Upper lobe of left lung (tissue), 6 donors: ENCODE data around the gene AURKA. TPM values are rescaled to one million over a fixed set of nuclear protein-coding genes. Genes with fewer than 3 reads are reported as not detected.

Experiments
- ATAC-seq, 2 donors: fragments of 200-7000 bp; cut with Tn5 transposase; one replicate each; pipeline ENCODE4 v1.9.1; 2022; ENCODE audit warnings: mild to moderate bottlenecking in 2 of 2, moderate library complexity in 2 of 2; ENCODE audit not compliant: low FRiP score in 2 of 2
- DNase-seq, 2 donors: peaks; one replicate each; pipeline ENCODE4 v3.0.0-alpha.2; 2019 to 2020
- H3K27ac ChIP-seq, 4 donors: fragments of 200-600 bp; sonication (generic); one replicate each; pipeline ENCODE4 v1.5.1; 2016 to 2019
- H3K27me3 ChIP-seq, 4 donors: fragments of 200-600 bp; sonication (generic); one replicate each; pipeline ENCODE4 v1.5.1; 2017 to 2019
- H3K36me3 ChIP-seq, 4 donors: fragments of 200-600 bp; sonication (generic); one replicate each; pipeline ENCODE4 v1.5.1; 2016 to 2019
- H3K4me1 ChIP-seq, 4 donors: fragments of 200-600 bp; sonication (generic); one replicate each; pipeline ENCODE4 v1.5.1; 2018 to 2019
- H3K4me3 ChIP-seq, 4 donors: fragments of 200-600 bp; sonication (generic); one replicate each; pipeline ENCODE4 v1.5.1; 2017 to 2019; ENCODE audit warnings: mild to moderate bottlenecking in 2 of 4, moderate library complexity in 1 of 4
- H3K9me3 ChIP-seq, 4 donors: fragments of 200-600 bp; sonication (generic); one replicate each; pipeline ENCODE4 v1.5.1; 2018 to 2019
- EP300 ChIP-seq, 4 donors: sonication (generic); formaldehyde crosslinking; IDR thresholded peaks; one replicate each; pipeline ENCODE4 v1.5.1; 2017; ENCODE audit warnings: antibody characterized with exemption in 4 of 4, control low read depth in 2 of 4
- POLR2A ChIP-seq, 4 donors: fragments of 450-650 bp; IDR thresholded peaks; one replicate each; pipeline ENCODE4 v1.5.1; 2016 to 2017; ENCODE audit warnings: antibody characterized with exemption in 4 of 4, mild to moderate bottlenecking in 2 of 4
- POLR2AphosphoS5 ChIP-seq, 2 donors: sonication (generic); formaldehyde crosslinking; IDR thresholded peaks; one replicate each; pipeline ENCODE4 v1.5.1; 2017; ENCODE audit warnings: antibody characterized with exemption in 2 of 2
- WGBS, 2 donors: methylation state at CpG; one replicate each; pipeline ENCODE4 v1.1.5; 2017 to 2018; 5-methylcytosine and 5-hydroxymethylcytosine counted together
- total RNA-seq, 6 donors: library from RNA; depleted of rRNA in 4 of 6; stranded (reverse); fragments of >200 nt in 4 of 6; gene quantifications; one replicate each; pipeline versions ENCODE4 v1.1.0 to v1.2.1, GENCODE V29; 2016 to 2021
- TF ChIP-seq, protein P1 (sequence below), 6 experiments: fragments of 450-650 bp in 4 of 6; fragments of 200-600 bp in 2 of 6; sonication (generic) in 2 of 6; IDR thresholded peaks; one replicate each; pipeline ENCODE4 v1.5.1; 2016 to 2019; ENCODE audit warnings: antibody characterized with exemption in 6 of 6
- donor health status: DM: no; HTN: no; CAD: no; lungs with moderate emphysema.
- donor health status: DM: no; HTN: yes; CAD: no; lungs with severe emphysema.

AURKA gene
- total RNA-seq, 6 donors from 2014 or later: 0.44 to 3.9 (median 3.3) TPM; not detected in 1

DNA sequence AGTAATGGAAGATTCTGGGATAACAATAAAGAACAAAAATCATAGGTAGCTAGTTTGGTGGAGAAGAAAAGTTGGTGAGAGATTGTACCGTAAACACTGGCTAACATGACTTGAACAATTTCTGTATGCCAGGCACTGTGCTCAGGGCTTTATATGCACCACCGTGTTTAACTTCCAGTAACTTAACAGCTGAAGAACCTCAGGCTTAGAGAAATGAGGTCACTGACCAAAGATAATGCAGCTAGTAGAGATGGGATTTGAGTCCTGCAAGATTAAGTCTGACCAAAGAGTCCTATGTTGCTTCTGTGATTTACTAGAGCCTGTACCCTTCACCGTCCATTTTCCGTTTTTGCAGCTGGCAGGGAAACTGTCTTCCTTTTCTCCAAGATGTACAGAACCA, 3.2 kb upstream of the AURKA start:
- H3K4me1 ChIP-seq: peaks cover 21 to 42% (median 23%) of the 10 kb centered on the region in 4 donors
- no peak overlapping the region for H3K4me3 ChIP-seq
- H3K9me3 ChIP-seq: no peaks in the 10 kb centered on the region
- ATAC-seq (no peak), DNase-seq (no peak)
- no peak for TF ChIP-seq EP300 (IDR thresholded peaks at IDR 0.05)
- TF ChIP-seq, protein P1, sequence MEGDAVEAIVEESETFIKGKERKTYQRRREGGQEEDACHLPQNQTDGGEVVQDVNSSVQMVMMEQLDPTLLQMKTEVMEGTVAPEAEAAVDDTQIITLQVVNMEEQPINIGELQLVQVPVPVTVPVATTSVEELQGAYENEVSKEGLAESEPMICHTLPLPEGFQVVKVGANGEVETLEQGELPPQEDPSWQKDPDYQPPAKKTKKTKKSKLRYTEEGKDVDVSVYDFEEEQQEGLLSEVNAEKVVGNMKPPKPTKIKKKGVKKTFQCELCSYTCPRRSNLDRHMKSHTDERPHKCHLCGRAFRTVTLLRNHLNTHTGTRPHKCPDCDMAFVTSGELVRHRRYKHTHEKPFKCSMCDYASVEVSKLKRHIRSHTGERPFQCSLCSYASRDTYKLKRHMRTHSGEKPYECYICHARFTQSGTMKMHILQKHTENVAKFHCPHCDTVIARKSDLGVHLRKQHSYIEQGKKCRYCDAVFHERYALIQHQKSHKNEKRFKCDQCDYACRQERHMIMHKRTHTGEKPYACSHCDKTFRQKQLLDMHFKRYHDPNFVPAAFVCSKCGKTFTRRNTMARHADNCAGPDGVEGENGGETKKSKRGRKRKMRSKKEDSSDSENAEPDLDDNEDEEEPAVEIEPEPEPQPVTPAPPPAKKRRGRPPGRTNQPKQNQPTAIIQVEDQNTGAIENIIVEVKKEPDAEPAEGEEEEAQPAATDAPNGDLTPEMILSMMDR (IDR thresholded peaks at IDR 0.05): no peak
- TF ChIP-seq POLR2A (IDR thresholded peaks at IDR 0.05): no peak
- no peak for TF ChIP-seq POLR2AphosphoS5 (IDR thresholded peaks at IDR 0.05)
- H3K27ac ChIP-seq: no peak overlapping the region
- peaks cover 31 to 50% (median 38%) of the 10 kb centered on the region in 4 donors for H3K36me3 ChIP-seq
- no peaks in the 10 kb centered on the region for H3K27me3 ChIP-seq
- WGBS, 2 donors: 84 to 87% methylated on average over 4 of the region's 4 CpGs

DNA sequence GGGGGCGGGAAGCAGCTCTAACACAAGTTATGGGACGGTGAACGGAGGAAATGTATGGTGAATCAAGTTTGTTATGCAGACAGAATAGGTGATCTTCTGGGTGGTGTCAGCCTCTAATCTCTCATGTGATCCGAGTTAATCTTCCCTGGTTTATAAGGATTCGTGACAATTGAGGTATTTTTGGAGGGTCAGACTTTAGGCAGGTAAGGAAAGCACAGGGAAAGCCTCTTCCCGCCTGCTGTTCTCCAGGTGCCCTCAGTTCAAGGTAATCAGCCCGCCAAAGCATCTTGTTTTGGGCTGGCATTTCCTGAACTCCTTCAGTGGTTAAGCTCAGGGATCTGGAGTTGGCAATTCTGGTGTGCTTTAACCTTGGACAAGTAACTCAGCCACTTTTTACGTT, 1.6 kb upstream of the AURKA start:
- WGBS, 2 donors: 63 to 65% methylated on average over 8 of the region's 8 CpGs
- no peak for DNase-seq

GRCh38 chr20:56392881-56393482, 967 bp upstream of the AURKA start:
- peaks cover 14 to 31% (median 24%) of the 10 kb centered on the region in 4 donors for H3K36me3 ChIP-seq
- no peaks in the 10 kb centered on the region for H3K27me3 ChIP-seq
- DNase-seq: no peak
- TF ChIP-seq POLR2AphosphoS5 (IDR thresholded peaks at IDR 0.05) (no peak), POLR2A (IDR thresholded peaks at IDR 0.05) (no peak), EP300 (IDR thresholded peaks at IDR 0.05) (no peak)
- TF ChIP-seq, protein P1 (IDR thresholded peaks at IDR 0.05): no peak
- peaks cover 21 to 34% (median 23%) of the 10 kb centered on the region in 4 donors for H3K4me1 ChIP-seq
- no peaks in the 10 kb centered on the region for H3K9me3 ChIP-seq
- peak overlapping the region; percentile 90 to 96 (median 92) for H3K27ac ChIP-seq
- WGBS, 2 donors: 0 to 1% methylated on average over 16 to 18 of the region's 18 CpGs
- no peak for ATAC-seq
- peak overlapping the region; percentile 85 to 90 (median 88) for H3K4me3 ChIP-seq

More for the DNA sequence above, 1.6 kb upstream of the AURKA start:
- ATAC-seq: no peak
- TF ChIP-seq, protein P1 (IDR thresholded peaks at IDR 0.05): no peak
- TF ChIP-seq EP300 (IDR thresholded peaks at IDR 0.05) (no peak), POLR2AphosphoS5 (IDR thresholded peaks at IDR 0.05) (no peak), POLR2A (IDR thresholded peaks at IDR 0.05) (no peak)
- H3K4me3 ChIP-seq: peak overlapping the region in 3 of 4 donors; percentile 85 to 90 (median 90)
- H3K9me3 ChIP-seq: no peaks in the 10 kb centered on the region
- H3K4me1 ChIP-seq: peaks cover 21 to 34% (median 23%) of the 10 kb centered on the region in 4 donors
- H3K27me3 ChIP-seq: no peaks in the 10 kb centered on the region
- H3K36me3 ChIP-seq: peaks cover 21 to 37% (median 31%) of the 10 kb centered on the region in 4 donors
- H3K27ac ChIP-seq: no peak overlapping the region

DNA sequence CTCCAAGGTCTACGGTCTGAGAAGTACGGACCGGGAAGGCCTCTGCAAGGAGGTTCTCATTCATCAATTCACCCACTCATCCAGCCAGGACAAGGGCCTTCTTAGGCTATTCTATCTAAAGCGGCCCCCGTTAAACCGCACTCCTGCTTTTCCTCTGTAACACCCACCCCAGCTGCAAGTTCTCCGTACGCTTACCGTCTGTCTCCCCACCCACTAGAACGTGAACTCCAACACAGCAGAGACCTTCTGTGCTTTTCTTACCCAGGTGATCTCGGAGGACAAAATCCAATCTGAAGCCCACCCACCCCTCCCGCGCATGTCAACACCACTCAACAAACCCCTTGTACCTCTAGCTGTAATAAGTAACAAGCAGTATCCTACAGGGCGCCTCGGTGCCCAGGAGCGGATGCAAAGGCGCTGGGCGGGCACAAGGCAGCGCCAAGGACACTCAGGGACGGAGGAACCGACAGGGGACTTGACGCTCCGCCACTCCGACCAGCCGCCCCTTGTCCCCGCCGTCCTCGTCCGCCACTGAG, 351 bp downstream of the AURKA start:
- peaks cover under 1 to 17% (median 12%) of the 10 kb centered on the region in 4 donors for H3K36me3 ChIP-seq
- H3K27ac ChIP-seq: peak overlapping the region; percentile 90 to 96 (median 92)
- peaks cover 21 to 34% (median 23%) of the 10 kb centered on the region in 4 donors for H3K4me1 ChIP-seq
- WGBS, 2 donors: 2% methylated on average over 13 to 29 of the region's 29 CpGs
- peak; percentile 44 to 50 for ATAC-seq
- TF ChIP-seq POLR2AphosphoS5 (IDR thresholded peaks at IDR 0.05) (no peak), POLR2A (IDR thresholded peaks at IDR 0.05) (no peak), EP300 (IDR thresholded peaks at IDR 0.05) (no peak)
- TF ChIP-seq, protein P1 (IDR thresholded peaks at IDR 0.05): no peak
- no peaks in the 10 kb centered on the region for H3K9me3 ChIP-seq
- H3K27me3 ChIP-seq: no peaks in the 10 kb centered on the region
- peak overlapping the region; percentile 42 to 90 (median 88) for H3K4me3 ChIP-seq
- DNase-seq: no peak
